ENCODE data around the gene CA10. TPM values are rescaled to one million over a fixed set of nuclear protein-coding genes. Genes with fewer than 3 reads are reported as not detected.

Gene CA10
- total RNA-seq, 1 experiment from 2014 or later: 0.31 TPM

GRCh38 chr17:51765282-51766135 is 393.0 kb downstream of the CA10 start:
- Histone ChIP-seq H3K4me3 (ENCODE audit: insufficient read depth, low read depth, low read length) (no peak overlapping the region), H3K27me3 (ENCODE audit: control insufficient read depth, insufficient read depth, low read length) (no peaks in the 10 kb centered on the region), H3K36me3 (replicated peaks; ENCODE audit: control insufficient read depth, insufficient read depth, low read length) (no peaks in the 10 kb centered on the region)
- no peak for DNase-seq

- H3K4me3 ChIP-seq (ENCODE audit: insufficient read depth, low read depth, low read length): no peak overlapping the region
- DNase-seq: peak; percentile 65
- H3K36me3 ChIP-seq (replicated peaks; ENCODE audit: control insufficient read depth, insufficient read depth, low read length): no peaks in the 10 kb centered on the region
- no peaks in the 10 kb centered on the region for H3K27me3 ChIP-seq (ENCODE audit: control insufficient read depth, insufficient read depth, low read length)
Observed at GRCh38 chr17:51764387-51764971, 394.0 kb downstream of the CA10 start.

- Histone ChIP-seq H3K4me3 (ENCODE audit: insufficient read depth, low read depth, low read length) (no peak overlapping the region), H3K27me3 (ENCODE audit: control insufficient read depth, insufficient read depth, low read length) (no peaks in the 10 kb centered on the region), H3K36me3 (replicated peaks; ENCODE audit: control insufficient read depth, insufficient read depth, low read length) (no peaks in the 10 kb centered on the region)
- DNase-seq: no peak
Observed at GRCh38 chr17:51763058-51763457, 395.5 kb downstream of the CA10 start.

- Histone ChIP-seq H3K36me3 (replicated peaks; ENCODE audit: control insufficient read depth, insufficient read depth, low read length) (no peaks in the 10 kb centered on the region), H3K4me3 (ENCODE audit: insufficient read depth, low read depth, low read length) (no peak overlapping the region), H3K27me3 (ENCODE audit: control insufficient read depth, insufficient read depth, low read length) (no peaks in the 10 kb centered on the region)
- DNase-seq: no peak
Observed at GRCh38 chr17:51761105-51761504, 397.4 kb downstream of the CA10 start.

- H3K27me3 ChIP-seq (ENCODE audit: control insufficient read depth, insufficient read depth, low read length): no peaks in the 10 kb centered on the region
- H3K4me3 ChIP-seq (ENCODE audit: insufficient read depth, low read depth, low read length): no peak overlapping the region
- no peak for DNase-seq
- no peaks in the 10 kb centered on the region for H3K36me3 ChIP-seq (replicated peaks; ENCODE audit: control insufficient read depth, insufficient read depth, low read length)
Observed at GRCh38 chr17:51759260-51759659, 399.3 kb downstream of the CA10 start.

- H3K4me3 ChIP-seq (ENCODE audit: insufficient read depth, low read depth, low read length): no peak overlapping the region
- H3K36me3 ChIP-seq (replicated peaks; ENCODE audit: control insufficient read depth, insufficient read depth, low read length): no peaks in the 10 kb centered on the region
- no peaks in the 10 kb centered on the region for H3K27me3 ChIP-seq (ENCODE audit: control insufficient read depth, insufficient read depth, low read length)
- no peak for DNase-seq
Observed at GRCh38 chr17:51751072-51751471, 407.4 kb downstream of the CA10 start.

- H3K27me3 ChIP-seq (ENCODE audit: control insufficient read depth, insufficient read depth, low read length): no peaks in the 10 kb centered on the region
- no peak for DNase-seq
- H3K36me3 ChIP-seq (replicated peaks; ENCODE audit: control insufficient read depth, insufficient read depth, low read length): no peaks in the 10 kb centered on the region
- H3K4me3 ChIP-seq (ENCODE audit: insufficient read depth, low read depth, low read length): no peak overlapping the region
Observed at GRCh38 chr17:51748749-51749604, 409.5 kb downstream of the CA10 start.

GRCh38 chr17:51746421-51746820 is 412.1 kb downstream of the CA10 start:
- Histone ChIP-seq H3K36me3 (replicated peaks; ENCODE audit: control insufficient read depth, insufficient read depth, low read length) (no peaks in the 10 kb centered on the region), H3K27me3 (ENCODE audit: control insufficient read depth, insufficient read depth, low read length) (no peaks in the 10 kb centered on the region), H3K4me3 (ENCODE audit: insufficient read depth, low read depth, low read length) (no peak overlapping the region)
- no peak for DNase-seq

GRCh38 chr17:51745993-51746392 is 412.5 kb downstream of the CA10 start:
- no peaks in the 10 kb centered on the region for H3K36me3 ChIP-seq (replicated peaks; ENCODE audit: control insufficient read depth, insufficient read depth, low read length)
- no peak overlapping the region for H3K4me3 ChIP-seq (ENCODE audit: insufficient read depth, low read depth, low read length)
- no peak for DNase-seq
- no peaks in the 10 kb centered on the region for H3K27me3 ChIP-seq (ENCODE audit: control insufficient read depth, insufficient read depth, low read length)

GRCh38 chr17:51743477-51743876 is 415.0 kb downstream of the CA10 start:
- H3K36me3 ChIP-seq (replicated peaks; ENCODE audit: control insufficient read depth, insufficient read depth, low read length): no peaks in the 10 kb centered on the region
- H3K27me3 ChIP-seq (ENCODE audit: control insufficient read depth, insufficient read depth, low read length): no peaks in the 10 kb centered on the region
- no peak overlapping the region for H3K4me3 ChIP-seq (ENCODE audit: insufficient read depth, low read depth, low read length)
- DNase-seq: no peak

- DNase-seq: no peak
- Histone ChIP-seq H3K36me3 (replicated peaks; ENCODE audit: control insufficient read depth, insufficient read depth, low read length) (no peaks in the 10 kb centered on the region), H3K27me3 (ENCODE audit: control insufficient read depth, insufficient read depth, low read length) (no peaks in the 10 kb centered on the region), H3K4me3 (ENCODE audit: insufficient read depth, low read depth, low read length) (no peak overlapping the region)
Observed at GRCh38 chr17:51742571-51742970, 415.9 kb downstream of the CA10 start.

GRCh38 chr17:51741458-51741857 is 417.1 kb downstream of the CA10 start:
- no peak overlapping the region for H3K4me3 ChIP-seq (ENCODE audit: insufficient read depth, low read depth, low read length)
- H3K36me3 ChIP-seq (replicated peaks; ENCODE audit: control insufficient read depth, insufficient read depth, low read length): no peaks in the 10 kb centered on the region
- DNase-seq: no peak
- H3K27me3 ChIP-seq (ENCODE audit: control insufficient read depth, insufficient read depth, low read length): no peaks in the 10 kb centered on the region

- Histone ChIP-seq H3K4me3 (ENCODE audit: insufficient read depth, low read depth, low read length) (no peak overlapping the region), H3K36me3 (replicated peaks; ENCODE audit: control insufficient read depth, insufficient read depth, low read length) (no peaks in the 10 kb centered on the region), H3K27me3 (ENCODE audit: control insufficient read depth, insufficient read depth, low read length) (no peaks in the 10 kb centered on the region)
- DNase-seq: no peak
Observed at GRCh38 chr17:51740531-51740930, 418.0 kb downstream of the CA10 start.

- DNase-seq: no peak
- no peaks in the 10 kb centered on the region for H3K27me3 ChIP-seq (ENCODE audit: control insufficient read depth, insufficient read depth, low read length)
- H3K36me3 ChIP-seq (replicated peaks; ENCODE audit: control insufficient read depth, insufficient read depth, low read length): no peaks in the 10 kb centered on the region
- H3K4me3 ChIP-seq (ENCODE audit: insufficient read depth, low read depth, low read length): no peak overlapping the region
Observed at GRCh38 chr17:51739245-51739886, 419.1 kb downstream of the CA10 start.
